Activated CD4-positive, alpha-beta T cell treated with anti-CD3 and anti-CD28 coated beads, Interleukin-2, amount 10 ng/mL, durations not matched to agents 24 days and 14 days (primary cell): ENCODE data around the gene MBD5. TPM values are rescaled to one million over a fixed set of nuclear protein-coding genes. Genes with fewer than 3 reads are reported as not detected.

Experiments
- DNase-seq: peaks from one replicate; pipeline ENCODE4 v3.0.0; 2022
- H3K27ac Mint-ChIP-seq: one replicate; pipeline ENCODE4 v1.8.0; 2022; ENCODE audit warnings: mild to moderate bottlenecking, mixed read lengths
- H3K27me3 Mint-ChIP-seq: one replicate; pipeline ENCODE4 v1.8.0; 2022; ENCODE audit warnings: mixed read lengths
- H3K36me3 Mint-ChIP-seq: one replicate; pipeline ENCODE4 v1.8.0; 2022; ENCODE audit warnings: low read depth, mild to moderate bottlenecking, mixed read lengths
- H3K4me1 Mint-ChIP-seq: one replicate; pipeline ENCODE4 v1.8.0; 2021; ENCODE audit warnings: mixed read lengths
- H3K4me3 Mint-ChIP-seq: one replicate; pipeline ENCODE4 v1.8.0; 2022; ENCODE audit warnings: mild to moderate bottlenecking, moderate library complexity, mixed read lengths
- H3K9me3 Mint-ChIP-seq: one replicate; pipeline ENCODE4 v1.8.0; 2021; ENCODE audit warnings: mixed read lengths
- intact Hi-C: fragments of 100-400 bp; cut with micrococcal nuclease; formaldehyde crosslinking; loops from one replicate; pipeline ENCODE4 v1.15.1; 2023
- total RNA-seq: library from RNA; stranded (reverse); gene quantifications from 2 replicates; pipeline ENCODE4 v1.2.3, GENCODE V29; 2022

The MBD5 gene
- total RNA-seq, 1 donor from 2014 or later = 24.6 TPM

GRCh38 chr2:148292431-148292830, 271.5 kb downstream of the MBD5 start:
- Mint-ChIP-seq H3K27me3 (no peaks in the 10 kb centered on the region), H3K27ac (no peak overlapping the region), H3K9me3 (no peaks in the 10 kb centered on the region), H3K36me3 (peaks cover under 1% of the 10 kb centered on the region), H3K4me3 (no peak overlapping the region), H3K4me1 (no peaks in the 10 kb centered on the region)
- DNase-seq = no peak
- intact Hi-C loops = no loop called here

GRCh38 chr2:148298196-148298595, 277.3 kb downstream of the MBD5 start:
- H3K4me1 Mint-ChIP-seq = no peaks in the 10 kb centered on the region
- intact Hi-C loops = no loop called here
- DNase-seq = no peak
- H3K9me3 Mint-ChIP-seq = no peaks in the 10 kb centered on the region
- no peak overlapping the region for H3K27ac Mint-ChIP-seq
- no peak overlapping the region for H3K4me3 Mint-ChIP-seq
- no peaks in the 10 kb centered on the region for H3K27me3 Mint-ChIP-seq
- H3K36me3 Mint-ChIP-seq = peaks cover under 1% of the 10 kb centered on the region

GRCh38 chr2:148299616-148300015, 278.7 kb downstream of the MBD5 start:
- H3K9me3 Mint-ChIP-seq = no peaks in the 10 kb centered on the region
- intact Hi-C loops = no loop called here
- no peak overlapping the region for H3K27ac Mint-ChIP-seq
- H3K27me3 Mint-ChIP-seq = no peaks in the 10 kb centered on the region
- no peaks in the 10 kb centered on the region for H3K4me1 Mint-ChIP-seq
- DNase-seq = no peak
- H3K4me3 Mint-ChIP-seq = no peak overlapping the region
- H3K36me3 Mint-ChIP-seq = peaks cover 1% of the 10 kb centered on the region

GRCh38 chr2:148300544-148300943, 279.7 kb downstream of the MBD5 start:
- Mint-ChIP-seq H3K9me3 (no peaks in the 10 kb centered on the region), H3K27ac (no peak overlapping the region), H3K4me1 (no peaks in the 10 kb centered on the region), H3K4me3 (no peak overlapping the region), H3K36me3 (peaks cover 1% of the 10 kb centered on the region), H3K27me3 (no peaks in the 10 kb centered on the region)
- DNase-seq = no peak
- intact Hi-C loops = no loop called here

- no peak overlapping the region for H3K27ac Mint-ChIP-seq
- DNase-seq = no peak
- no peak overlapping the region for H3K4me3 Mint-ChIP-seq
- H3K9me3 Mint-ChIP-seq = no peaks in the 10 kb centered on the region
- intact Hi-C loops = no loop called here
- H3K36me3 Mint-ChIP-seq = peaks cover 1% of the 10 kb centered on the region
- no peaks in the 10 kb centered on the region for H3K4me1 Mint-ChIP-seq
- no peaks in the 10 kb centered on the region for H3K27me3 Mint-ChIP-seq
These were observed 280.5 kb downstream of the MBD5 start for GRCh38 chr2:148301362-148301761.

GRCh38 chr2:148302526-148302925, 281.6 kb downstream of the MBD5 start:
- H3K27me3 Mint-ChIP-seq = no peaks in the 10 kb centered on the region

GRCh38 chr2:148303161-148303560, 282.3 kb downstream of the MBD5 start:
- Mint-ChIP-seq H3K9me3 (no peaks in the 10 kb centered on the region), H3K4me3 (no peak overlapping the region), H3K36me3 (peaks cover 1% of the 10 kb centered on the region), H3K27ac (no peak overlapping the region), H3K27me3 (no peaks in the 10 kb centered on the region), H3K4me1 (no peaks in the 10 kb centered on the region)
- intact Hi-C loops = no loop called here
- no peak for DNase-seq

More at GRCh38 chr2:148302526-148302925, 281.6 kb downstream of the MBD5 start:
- H3K27ac Mint-ChIP-seq = no peak overlapping the region
- DNase-seq = no peak
- H3K36me3 Mint-ChIP-seq = peaks cover 1% of the 10 kb centered on the region
- no peaks in the 10 kb centered on the region for H3K4me1 Mint-ChIP-seq
- H3K9me3 Mint-ChIP-seq = no peaks in the 10 kb centered on the region
- intact Hi-C loops = no loop called here
- no peak overlapping the region for H3K4me3 Mint-ChIP-seq

GRCh38 chr2:148305476-148305875, 284.6 kb downstream of the MBD5 start:
- Mint-ChIP-seq H3K27me3 (no peaks in the 10 kb centered on the region), H3K36me3 (peaks cover 1% of the 10 kb centered on the region), H3K4me1 (no peaks in the 10 kb centered on the region), H3K9me3 (no peaks in the 10 kb centered on the region), H3K27ac (no peak overlapping the region), H3K4me3 (no peak overlapping the region)
- intact Hi-C loops = no loop called here
- DNase-seq = no peak

- no peak for DNase-seq
- Mint-ChIP-seq H3K4me3 (no peak overlapping the region), H3K9me3 (no peaks in the 10 kb centered on the region), H3K27me3 (no peaks in the 10 kb centered on the region), H3K4me1 (no peaks in the 10 kb centered on the region), H3K27ac (no peak overlapping the region), H3K36me3 (peaks cover 1% of the 10 kb centered on the region)
- intact Hi-C loops = no loop called here
These were observed 285.1 kb downstream of the MBD5 start for GRCh38 chr2:148306027-148306426.

GRCh38 chr2:148317598-148317997, 296.7 kb downstream of the MBD5 start:
- intact Hi-C loops = no loop called here
- no peaks in the 10 kb centered on the region for H3K27me3 Mint-ChIP-seq
- no peak overlapping the region for H3K4me3 Mint-ChIP-seq
- no peak overlapping the region for H3K27ac Mint-ChIP-seq
- H3K4me1 Mint-ChIP-seq = no peaks in the 10 kb centered on the region
- peaks cover 2% of the 10 kb centered on the region for H3K36me3 Mint-ChIP-seq
- DNase-seq = no peak
- peaks cover 9% of the 10 kb centered on the region for H3K9me3 Mint-ChIP-seq

- no peak for DNase-seq
- H3K27me3 Mint-ChIP-seq = no peaks in the 10 kb centered on the region
- no peaks in the 10 kb centered on the region for H3K4me1 Mint-ChIP-seq
- H3K4me3 Mint-ChIP-seq = no peak overlapping the region
- H3K27ac Mint-ChIP-seq = no peak overlapping the region
- intact Hi-C loops = no loop called here
- H3K9me3 Mint-ChIP-seq = peaks cover 2% of the 10 kb centered on the region
- peaks cover 3% of the 10 kb centered on the region for H3K36me3 Mint-ChIP-seq
These were observed 317.6 kb downstream of the MBD5 start for GRCh38 chr2:148338541-148338940.

- Mint-ChIP-seq H3K27ac (no peak overlapping the region), H3K27me3 (no peaks in the 10 kb centered on the region), H3K4me3 (no peak overlapping the region), H3K36me3 (peaks cover 10% of the 10 kb centered on the region), H3K9me3 (peaks cover 11% of the 10 kb centered on the region), H3K4me1 (peaks cover 2% of the 10 kb centered on the region)
- no peak for DNase-seq
- intact Hi-C loops = no loop called here
These were observed 321.2 kb downstream of the MBD5 start for GRCh38 chr2:148342086-148342485.

- Mint-ChIP-seq H3K4me1 (peaks cover 2% of the 10 kb centered on the region), H3K4me3 (no peak overlapping the region), H3K36me3 (no peaks in the 10 kb centered on the region), H3K27me3 (no peaks in the 10 kb centered on the region), H3K27ac (no peak overlapping the region), H3K9me3 (peaks cover 8% of the 10 kb centered on the region)
- intact Hi-C loops = no loop called here
- DNase-seq = no peak
These were observed 329.3 kb downstream of the MBD5 start for GRCh38 chr2:148350199-148350598.

GRCh38 chr2:148351437-148352143, 330.7 kb downstream of the MBD5 start:
- Mint-ChIP-seq H3K27ac (no peak overlapping the region), H3K4me3 (no peak overlapping the region), H3K27me3 (no peaks in the 10 kb centered on the region), H3K36me3 (no peaks in the 10 kb centered on the region), H3K4me1 (no peaks in the 10 kb centered on the region), H3K9me3 (peaks cover 8% of the 10 kb centered on the region)
- intact Hi-C loops = no loop called here
- no peak for DNase-seq

GRCh38 chr2:148358375-148358774, 337.5 kb downstream of the MBD5 start:
- H3K27ac Mint-ChIP-seq = no peak overlapping the region
- peaks cover 8% of the 10 kb centered on the region for H3K9me3 Mint-ChIP-seq
- DNase-seq = no peak
- H3K36me3 Mint-ChIP-seq = no peaks in the 10 kb centered on the region
- no peaks in the 10 kb centered on the region for H3K27me3 Mint-ChIP-seq
- H3K4me1 Mint-ChIP-seq = no peaks in the 10 kb centered on the region
- intact Hi-C loops = no loop called here
- no peak overlapping the region for H3K4me3 Mint-ChIP-seq
